T-helper 1 cell treated with Interleukin-12 subunit alpha and Interleukin-12 subunit beta and Interleukin-4 antibody, amounts not matched to agents 30 μg/mL and 1 μg/mL, for 36 hours (primary cell): ENCODE measurements around the gene DNAJC5G.

ENCODE experiments used
- H3K27ac Mint-ChIP-seq: one replicate; pipeline ENCODE4 v1.8.0; 2021; ENCODE audit warnings: mild to moderate bottlenecking, mixed read lengths
- H3K27me3 Mint-ChIP-seq: one replicate; pipeline ENCODE4 v1.8.0; 2021; ENCODE audit warnings: low read depth, mixed read lengths
- H3K36me3 Mint-ChIP-seq: one replicate; pipeline ENCODE4 v1.8.0; 2021; ENCODE audit warnings: low read depth, mixed read lengths
- H3K4me1 Mint-ChIP-seq: one replicate; pipeline ENCODE4 v1.8.0; 2021; ENCODE audit warnings: low read depth, mixed read lengths
- H3K4me3 Mint-ChIP-seq: one replicate; pipeline ENCODE4 v1.8.0; 2021; ENCODE audit warnings: mild to moderate bottlenecking, moderate library complexity, mixed read lengths
- H3K9me3 Mint-ChIP-seq: one replicate; pipeline ENCODE4 v1.8.0; 2021; ENCODE audit warnings: mixed read lengths

Gene DNAJC5G

DNA sequence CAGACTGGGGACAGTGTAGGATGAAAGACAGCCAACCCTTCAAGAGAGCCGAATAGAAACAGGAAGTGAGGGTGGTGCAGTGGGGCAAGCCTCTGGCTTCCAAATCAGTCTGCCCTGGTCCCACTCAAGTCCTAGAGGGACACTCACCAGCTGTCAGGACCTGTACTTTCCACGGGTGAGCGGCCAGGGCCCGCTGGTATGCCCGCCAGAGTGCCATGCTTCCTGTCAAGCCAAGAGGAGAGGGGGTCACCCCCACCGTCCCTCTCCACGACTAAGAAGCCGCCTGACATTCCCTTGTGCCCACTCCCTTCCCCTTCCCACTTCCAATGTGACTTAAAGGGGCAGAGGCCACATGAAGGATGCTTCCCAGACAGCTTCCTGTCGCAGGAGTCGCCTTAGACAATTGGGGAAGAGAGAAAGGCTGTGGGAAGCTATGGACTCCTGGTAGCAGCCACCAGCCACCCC lies 47.1 kb downstream of the DNAJC5G start:
- Mint-ChIP-seq H3K4me1 (peaks cover 18% of the 10 kb centered on the region), H3K27me3 (no peaks in the 10 kb centered on the region), H3K9me3 (no peaks in the 10 kb centered on the region), H3K27ac (peak overlapping the region; percentile 71), H3K36me3 (peaks cover 24% of the 10 kb centered on the region), H3K4me3 (peak overlapping the region; percentile 99)

DNA sequence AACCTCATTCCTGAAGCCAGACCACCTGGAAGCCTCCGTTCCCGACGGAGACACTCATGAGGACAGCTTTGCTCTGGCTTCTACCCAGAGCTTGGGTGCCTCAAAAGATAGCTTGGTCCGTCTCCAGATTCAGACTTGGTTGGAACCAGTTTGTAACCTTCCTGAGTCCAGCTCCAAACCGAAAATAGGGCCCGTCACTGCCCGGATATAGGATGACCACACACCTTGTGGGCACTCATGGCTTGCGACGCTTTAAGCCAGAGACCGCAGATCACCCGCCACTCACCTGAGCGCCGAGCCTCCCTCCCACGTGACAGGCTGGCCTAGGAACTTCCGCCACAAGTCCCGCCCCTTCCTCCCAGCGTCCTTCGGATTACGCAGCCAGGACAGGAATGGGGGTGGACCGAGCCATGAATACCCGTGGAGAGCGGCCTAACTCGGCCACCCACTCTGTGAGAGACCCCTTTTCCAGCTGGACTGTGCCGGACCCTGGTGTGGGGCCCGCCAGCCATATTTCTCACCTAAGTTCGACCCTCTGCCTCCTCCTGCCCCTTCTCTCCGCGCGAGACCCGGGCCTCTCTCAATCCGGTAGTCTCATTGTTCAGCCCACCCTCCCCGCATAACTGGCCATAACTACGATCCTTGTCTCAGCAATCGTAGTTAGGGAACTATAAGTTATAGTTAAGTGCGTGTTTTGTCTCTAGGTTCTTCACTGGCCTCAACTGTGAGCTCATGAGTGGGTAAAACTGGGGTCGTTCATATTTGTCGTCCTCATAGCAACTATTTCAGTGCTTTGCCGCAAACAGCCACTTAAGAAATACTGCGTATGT lies 47.7 kb downstream of the DNAJC5G start, which contains the start of gene MPV17:
MPV17 (minus strand) TSS at position 332 of the 830 bp plus-strand sequence. CDS start 580 bp downstream, outside the sequence.
- no peaks in the 10 kb centered on the region for H3K27me3 Mint-ChIP-seq
- H3K27ac Mint-ChIP-seq = peak within 1 kb of the TSS; percentile 97
- H3K4me1 Mint-ChIP-seq = peaks cover 18% of the 10 kb centered on the region
- H3K4me3 Mint-ChIP-seq = peak within 1 kb of the TSS; percentile 99
- no peaks in the 10 kb centered on the region for H3K9me3 Mint-ChIP-seq
- peaks cover 24% of the 10 kb centered on the region for H3K36me3 Mint-ChIP-seq

DNA sequence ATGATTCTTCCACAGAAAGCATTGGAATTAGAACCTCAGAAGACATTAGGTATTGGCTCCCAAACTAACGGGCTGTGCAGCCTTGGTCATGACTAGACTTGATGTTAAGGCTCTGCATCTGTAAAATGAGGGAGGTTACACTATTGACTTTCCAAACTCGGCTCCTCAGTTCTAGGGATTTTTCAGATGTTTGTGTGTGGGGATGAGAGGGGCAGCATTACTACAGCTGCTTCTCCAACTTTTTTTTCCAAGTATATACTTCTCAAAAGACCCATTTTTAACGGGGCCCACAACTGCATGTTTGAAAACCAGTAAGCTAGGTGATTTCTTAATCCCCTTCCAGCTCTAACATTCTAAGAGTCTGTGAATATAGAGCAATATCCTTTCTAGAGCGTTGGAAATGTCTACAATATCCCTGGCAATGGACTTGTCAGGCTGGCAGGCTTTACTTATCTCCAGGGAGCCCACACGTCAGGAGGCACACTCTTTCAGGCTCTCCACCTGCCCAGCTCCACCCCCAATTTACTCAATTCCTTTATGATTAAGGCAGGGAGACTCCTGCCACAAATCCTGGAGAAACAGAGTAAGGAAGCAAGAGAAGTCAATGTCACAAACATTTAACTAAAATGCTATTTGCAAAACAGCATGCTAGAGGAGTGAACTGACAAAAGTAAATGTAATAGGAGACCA lies 48.5 kb downstream of the DNAJC5G start:
- Mint-ChIP-seq H3K27me3 (no peaks in the 10 kb centered on the region), H3K4me1 (peaks cover 18% of the 10 kb centered on the region), H3K4me3 (peak overlapping the region; percentile 99), H3K9me3 (no peaks in the 10 kb centered on the region), H3K27ac (peak overlapping the region; percentile 97), H3K36me3 (peaks cover 31% of the 10 kb centered on the region)

DNA sequence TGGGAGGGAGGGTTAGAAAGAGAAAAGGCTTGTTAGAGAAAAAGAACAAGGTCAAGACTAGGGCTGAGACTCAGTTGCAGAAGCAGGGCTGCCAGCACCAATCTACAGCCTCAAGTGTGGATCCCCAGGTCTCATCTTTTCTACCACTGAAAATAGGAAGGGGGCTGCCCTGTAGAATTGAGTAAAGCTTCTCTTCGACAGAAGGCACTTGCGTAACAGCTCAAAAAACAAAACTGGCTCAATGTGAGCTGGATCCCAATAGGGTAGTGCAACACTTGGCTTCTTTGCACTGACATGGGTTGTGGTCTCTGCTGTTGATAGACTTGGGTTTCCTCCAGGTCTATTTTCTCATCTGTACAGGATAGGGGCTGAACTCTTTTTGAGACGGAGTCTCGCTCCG lies 49.5 kb downstream of the DNAJC5G start:
- H3K27ac Mint-ChIP-seq = no peak overlapping the region
- peaks cover 18% of the 10 kb centered on the region for H3K4me1 Mint-ChIP-seq
- no peaks in the 10 kb centered on the region for H3K27me3 Mint-ChIP-seq
- no peaks in the 10 kb centered on the region for H3K9me3 Mint-ChIP-seq
- peaks cover 35% of the 10 kb centered on the region for H3K36me3 Mint-ChIP-seq
- H3K4me3 Mint-ChIP-seq = peak overlapping the region; percentile 31
